Endothelial cell (in vitro differentiated cells): Measurements from ENCODE around the gene EHD1. TPM values are rescaled to one million over a fixed set of nuclear protein-coding genes. Genes with fewer than 3 reads are reported as not detected.
A peak's percentile ranks its signal among the peaks of the same experiment; 100 is the strongest.

Source experiments
- DNase-seq: peaks from one replicate; pipeline ENCODE4 v3.0.0; 2021; ENCODE audit warnings: low spot score
- H3K27ac Mint-ChIP-seq: one replicate; pipeline ENCODE4 v1.8.0; 2021; ENCODE audit warnings: mixed read lengths, inconsistent platforms; ENCODE audit not compliant: unreplicated experiment
- H3K27me3 Mint-ChIP-seq: one replicate; pipeline ENCODE4 v1.8.0; 2021; ENCODE audit warnings: mild to moderate bottlenecking, moderate library complexity, mixed read lengths, inconsistent platforms; ENCODE audit not compliant: unreplicated experiment
- H3K36me3 Mint-ChIP-seq: one replicate; pipeline ENCODE4 v1.8.0; 2021; ENCODE audit warnings: mild to moderate bottlenecking, low read depth, mixed read lengths, inconsistent platforms; ENCODE audit not compliant: unreplicated experiment
- H3K4me1 Mint-ChIP-seq: one replicate; pipeline ENCODE4 v1.8.0; 2021; ENCODE audit warnings: mild to moderate bottlenecking, mixed read lengths, inconsistent platforms; ENCODE audit not compliant: unreplicated experiment
- H3K4me3 Mint-ChIP-seq: one replicate; pipeline ENCODE4 v1.8.0; 2021; ENCODE audit warnings: mild to moderate bottlenecking, mixed read lengths, inconsistent platforms; ENCODE audit not compliant: unreplicated experiment
- H3K9me3 Mint-ChIP-seq: one replicate; pipeline ENCODE4 v1.8.0; 2021; ENCODE audit warnings: mixed read lengths, inconsistent platforms; ENCODE audit not compliant: unreplicated experiment
- total RNA-seq: library from RNA; stranded (reverse); fragmentation: NEBNext Ultra II Directional; extraction: Animal tissue kit (Norgen Biotek cat#: 25700); gene quantifications from one replicate; pipeline ENCODE4 v1.2.1, GENCODE V29; 2021; ENCODE audit not compliant: unreplicated experiment
- TF ChIP-seq, protein P1 (sequence below): fragments of 200-600 bp; sonication (generic); IDR thresholded peaks from one replicate; pipeline ENCODE4 v1.5.0; 2021; ENCODE audit warnings: antibody characterized with exemption; ENCODE audit not compliant: unreplicated experiment

The EHD1 gene
- total RNA-seq, 1 donor from 2014 or later, result 84.0 TPM

DNA sequence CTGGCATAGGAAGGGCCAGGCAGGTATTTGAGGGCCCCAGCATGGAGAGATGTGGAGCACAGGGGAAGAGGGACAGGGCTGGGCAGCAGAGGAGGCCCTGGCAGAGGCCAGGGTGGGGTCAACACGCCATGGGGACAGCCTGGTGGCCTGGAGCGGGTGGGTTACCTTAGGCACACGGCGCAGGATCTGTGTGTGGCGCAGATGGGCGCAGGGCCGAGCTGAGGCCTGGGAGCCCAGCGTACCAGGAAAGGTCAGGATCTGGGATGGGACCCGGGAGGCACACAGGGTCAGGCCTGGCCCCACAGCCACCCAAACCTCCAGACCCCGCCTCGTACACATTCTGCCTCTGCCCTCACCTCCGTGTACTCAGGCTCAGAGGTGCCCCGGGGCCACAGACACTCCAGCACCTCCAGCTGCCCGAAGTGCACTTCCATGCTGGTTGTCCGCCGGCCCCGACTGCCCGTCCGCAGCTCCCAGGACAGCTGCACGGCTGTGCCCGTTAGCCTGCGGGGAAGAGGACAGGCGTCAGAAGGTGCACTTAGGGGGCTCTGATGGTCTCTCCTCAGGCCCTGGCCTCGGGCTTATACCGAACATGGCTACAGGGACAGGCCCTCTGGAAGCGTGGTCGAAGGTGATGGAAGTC, 32.2 kb upstream of the EHD1 start:
- TF ChIP-seq, protein P1, sequence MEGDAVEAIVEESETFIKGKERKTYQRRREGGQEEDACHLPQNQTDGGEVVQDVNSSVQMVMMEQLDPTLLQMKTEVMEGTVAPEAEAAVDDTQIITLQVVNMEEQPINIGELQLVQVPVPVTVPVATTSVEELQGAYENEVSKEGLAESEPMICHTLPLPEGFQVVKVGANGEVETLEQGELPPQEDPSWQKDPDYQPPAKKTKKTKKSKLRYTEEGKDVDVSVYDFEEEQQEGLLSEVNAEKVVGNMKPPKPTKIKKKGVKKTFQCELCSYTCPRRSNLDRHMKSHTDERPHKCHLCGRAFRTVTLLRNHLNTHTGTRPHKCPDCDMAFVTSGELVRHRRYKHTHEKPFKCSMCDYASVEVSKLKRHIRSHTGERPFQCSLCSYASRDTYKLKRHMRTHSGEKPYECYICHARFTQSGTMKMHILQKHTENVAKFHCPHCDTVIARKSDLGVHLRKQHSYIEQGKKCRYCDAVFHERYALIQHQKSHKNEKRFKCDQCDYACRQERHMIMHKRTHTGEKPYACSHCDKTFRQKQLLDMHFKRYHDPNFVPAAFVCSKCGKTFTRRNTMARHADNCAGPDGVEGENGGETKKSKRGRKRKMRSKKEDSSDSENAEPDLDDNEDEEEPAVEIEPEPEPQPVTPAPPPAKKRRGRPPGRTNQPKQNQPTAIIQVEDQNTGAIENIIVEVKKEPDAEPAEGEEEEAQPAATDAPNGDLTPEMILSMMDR, result no peak
- H3K4me3 Mint-ChIP-seq, result peak overlapping the region; percentile 59
- no peaks in the 10 kb centered on the region for H3K9me3 Mint-ChIP-seq
- peaks cover 20% of the 10 kb centered on the region for H3K36me3 Mint-ChIP-seq
- H3K4me1 Mint-ChIP-seq, result peaks cover 3% of the 10 kb centered on the region
- H3K27me3 Mint-ChIP-seq, result peaks cover 5% of the 10 kb centered on the region
- no peak overlapping the region for H3K27ac Mint-ChIP-seq
- no peak for DNase-seq

DNA sequence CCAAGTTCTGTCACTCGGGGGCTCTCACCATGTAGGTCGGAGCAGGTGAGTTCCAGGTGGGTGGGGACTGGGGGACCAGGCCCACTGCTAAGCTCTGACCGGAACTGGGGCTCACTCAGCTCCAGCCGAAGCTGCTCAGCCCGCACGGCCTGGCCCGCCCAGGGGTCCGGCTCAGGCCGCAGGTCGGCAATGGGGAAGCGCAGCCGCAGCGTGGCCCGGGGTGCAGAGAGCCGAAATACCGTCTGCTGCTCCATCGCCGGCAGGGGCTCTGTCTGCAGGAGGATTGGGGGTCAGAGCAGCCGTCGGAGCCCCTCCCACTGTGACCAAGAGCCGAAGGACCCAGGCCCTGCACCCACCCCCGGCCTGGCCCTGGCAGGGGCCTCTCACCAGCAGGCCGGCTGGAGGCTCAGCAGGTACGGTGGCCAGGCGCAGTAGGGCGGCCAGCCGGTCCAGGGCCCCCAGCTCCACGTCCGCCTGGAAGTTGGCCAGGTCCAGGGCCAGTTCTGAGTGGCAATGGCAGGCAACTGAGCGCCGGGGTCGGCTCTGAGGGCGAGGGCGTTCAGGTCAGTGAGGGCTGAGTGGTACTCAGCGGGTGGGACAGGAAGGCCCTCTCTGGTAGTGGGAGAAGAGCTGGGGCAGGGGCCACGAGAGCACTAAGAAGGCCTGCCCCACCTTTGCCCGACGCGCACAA, 31.4 kb upstream of the EHD1 start:
- peaks cover 3% of the 10 kb centered on the region for H3K4me1 Mint-ChIP-seq
- no peak overlapping the region for H3K27ac Mint-ChIP-seq
- H3K9me3 Mint-ChIP-seq, result no peaks in the 10 kb centered on the region
- TF ChIP-seq, protein P1, result no peak
- peaks cover 5% of the 10 kb centered on the region for H3K27me3 Mint-ChIP-seq
- H3K36me3 Mint-ChIP-seq, result peaks cover 24% of the 10 kb centered on the region
- no peak for DNase-seq
- H3K4me3 Mint-ChIP-seq, result no peak overlapping the region

DNA sequence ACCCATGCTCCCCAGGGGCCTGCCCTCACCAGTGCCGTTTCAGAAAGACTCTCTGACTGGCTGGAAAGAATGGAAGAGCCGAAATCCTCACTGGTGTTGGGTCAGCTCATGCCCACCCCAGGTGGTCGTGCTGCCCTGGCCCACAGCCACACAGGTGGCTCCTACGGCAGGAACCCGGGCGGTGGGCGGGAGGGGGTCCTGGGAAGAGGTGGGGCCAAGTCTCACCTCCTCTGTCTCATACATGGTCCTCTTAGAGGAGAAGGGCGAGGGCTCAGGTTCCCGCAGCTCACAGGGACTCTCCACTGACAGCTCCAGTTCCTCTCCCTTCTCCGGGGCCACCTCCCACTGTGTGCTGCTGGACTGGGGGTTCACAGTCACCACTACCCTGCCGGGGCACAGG, 30.3 kb upstream of the EHD1 start:
- H3K27ac Mint-ChIP-seq, result no peak overlapping the region
- no peak for DNase-seq
- no peak overlapping the region for H3K4me3 Mint-ChIP-seq
- peaks cover 2% of the 10 kb centered on the region for H3K27me3 Mint-ChIP-seq
- TF ChIP-seq, protein P1, result no peak
- H3K4me1 Mint-ChIP-seq, result no peaks in the 10 kb centered on the region
- peaks cover 24% of the 10 kb centered on the region for H3K36me3 Mint-ChIP-seq
- H3K9me3 Mint-ChIP-seq, result no peaks in the 10 kb centered on the region

DNA sequence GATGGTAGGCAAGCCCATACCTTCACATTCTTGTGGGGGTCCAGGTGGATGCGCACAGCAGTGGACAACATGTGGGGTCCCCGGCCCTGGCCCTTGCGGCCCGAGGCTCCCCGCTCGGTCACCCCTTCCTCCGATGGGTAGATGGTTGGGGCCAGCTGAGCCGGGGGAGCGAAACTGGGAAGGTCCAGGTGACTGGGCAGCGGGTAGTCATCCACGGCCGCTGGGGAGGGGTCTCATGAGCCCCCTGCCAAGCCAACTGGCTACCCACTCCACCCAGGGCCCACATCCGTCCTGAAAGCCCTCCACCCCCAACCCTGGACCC, 27.9 kb upstream of the EHD1 start:
- no peak for DNase-seq
- Mint-ChIP-seq H3K4me1 (no peaks in the 10 kb centered on the region), H3K27ac (no peak overlapping the region), H3K4me3 (no peak overlapping the region), H3K9me3 (no peaks in the 10 kb centered on the region), H3K36me3 (peaks cover 16% of the 10 kb centered on the region), H3K27me3 (peaks cover 2% of the 10 kb centered on the region)
- TF ChIP-seq, protein P1, result no peak
